GM19193 (cell line): ENCODE results near the gene CLK2.

Experiments
- POLR2A ChIP-seq: IDR thresholded peaks from 4 replicates; pipeline ENCODE4 v1.6.1; 2011; ENCODE audit not compliant: insufficient read depth, insufficient read length; ENCODE audit errors: extremely low read depth

CLK2 gene

DNA sequence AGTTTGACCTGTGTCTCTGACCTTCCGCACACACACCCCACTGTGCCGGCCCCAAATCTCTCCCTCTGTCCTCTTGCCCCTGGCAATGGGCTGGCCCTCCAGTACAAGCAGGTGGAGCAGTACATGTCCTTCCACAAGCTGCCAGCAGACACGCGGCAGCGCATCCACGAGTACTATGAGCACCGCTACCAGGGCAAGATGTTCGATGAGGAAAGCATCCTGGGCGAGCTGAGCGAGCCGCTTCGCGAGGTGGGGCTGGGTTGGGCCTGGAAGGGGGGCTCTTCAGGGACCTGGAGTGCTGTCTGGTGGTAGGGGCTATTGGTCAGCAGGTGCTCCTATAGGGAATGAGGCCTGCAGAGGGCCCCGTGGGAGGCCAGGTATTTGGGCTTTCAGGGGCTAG is 11.8 kb upstream of the CLK2 start:
- no peak for TF ChIP-seq POLR2A

DNA sequence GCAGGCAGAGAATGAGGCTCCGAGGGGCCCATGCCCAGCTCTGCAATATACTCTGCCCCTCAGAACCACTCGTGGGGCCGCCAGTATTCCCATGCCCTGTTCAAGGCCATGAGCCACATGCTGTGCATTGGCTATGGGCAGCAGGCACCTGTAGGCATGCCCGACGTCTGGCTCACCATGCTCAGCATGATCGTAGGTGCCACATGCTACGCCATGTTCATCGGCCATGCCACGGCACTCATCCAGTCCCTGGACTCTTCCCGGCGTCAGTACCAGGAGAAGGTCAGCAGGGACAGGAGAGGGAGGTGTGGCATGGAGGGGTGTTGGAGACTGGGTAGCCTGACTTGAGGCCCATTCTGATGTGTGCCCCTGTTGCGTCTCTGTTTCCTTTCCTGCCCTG is 11.2 kb upstream of the CLK2 start:
- no peak for TF ChIP-seq POLR2A

- TF ChIP-seq POLR2A: no peak
Measured at GRCh38 chr1:155282488-155283091, 9.3 kb upstream of the CLK2 start.

GRCh38 chr1:155279268-155279667 is 6.0 kb upstream of the CLK2 start:
- TF ChIP-seq POLR2A: no peak

DNA sequence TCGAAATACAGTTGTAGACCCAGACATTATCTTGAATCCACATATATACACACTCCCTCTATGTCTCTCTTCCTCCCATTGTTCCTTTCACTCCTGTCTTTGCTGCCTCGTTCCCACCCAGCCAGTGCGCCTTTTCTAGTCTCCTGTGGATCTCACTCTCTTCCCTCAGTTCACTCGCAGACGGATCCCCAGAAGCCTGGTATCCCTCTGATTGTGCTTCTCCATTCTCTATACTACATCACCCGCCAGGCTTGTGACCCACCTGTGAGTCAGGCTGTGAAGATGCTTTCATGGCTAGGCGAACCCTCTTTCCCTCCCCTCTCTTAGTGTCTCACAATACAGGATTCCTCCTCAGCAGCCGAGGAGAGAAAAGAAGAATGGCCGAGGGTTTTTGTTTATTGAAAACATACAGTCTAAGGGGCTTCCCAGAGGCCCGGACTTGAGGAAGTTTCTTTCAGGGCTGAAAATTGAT is 5.4 kb upstream of the CLK2 start:
- TF ChIP-seq POLR2A: no peak

- TF ChIP-seq POLR2A: no peak
Measured at GRCh38 chr1:155277902-155278688, 4.8 kb upstream of the CLK2 start.

GRCh38 chr1:155277070-155277901 is 4.0 kb upstream of the CLK2 start, which contains the start of gene HCN3:
HCN3 (plus strand) TSS chr1:155277463; CDS start chr1:155277591, 128 bp downstream.
- TF ChIP-seq POLR2A: no peak

DNA sequence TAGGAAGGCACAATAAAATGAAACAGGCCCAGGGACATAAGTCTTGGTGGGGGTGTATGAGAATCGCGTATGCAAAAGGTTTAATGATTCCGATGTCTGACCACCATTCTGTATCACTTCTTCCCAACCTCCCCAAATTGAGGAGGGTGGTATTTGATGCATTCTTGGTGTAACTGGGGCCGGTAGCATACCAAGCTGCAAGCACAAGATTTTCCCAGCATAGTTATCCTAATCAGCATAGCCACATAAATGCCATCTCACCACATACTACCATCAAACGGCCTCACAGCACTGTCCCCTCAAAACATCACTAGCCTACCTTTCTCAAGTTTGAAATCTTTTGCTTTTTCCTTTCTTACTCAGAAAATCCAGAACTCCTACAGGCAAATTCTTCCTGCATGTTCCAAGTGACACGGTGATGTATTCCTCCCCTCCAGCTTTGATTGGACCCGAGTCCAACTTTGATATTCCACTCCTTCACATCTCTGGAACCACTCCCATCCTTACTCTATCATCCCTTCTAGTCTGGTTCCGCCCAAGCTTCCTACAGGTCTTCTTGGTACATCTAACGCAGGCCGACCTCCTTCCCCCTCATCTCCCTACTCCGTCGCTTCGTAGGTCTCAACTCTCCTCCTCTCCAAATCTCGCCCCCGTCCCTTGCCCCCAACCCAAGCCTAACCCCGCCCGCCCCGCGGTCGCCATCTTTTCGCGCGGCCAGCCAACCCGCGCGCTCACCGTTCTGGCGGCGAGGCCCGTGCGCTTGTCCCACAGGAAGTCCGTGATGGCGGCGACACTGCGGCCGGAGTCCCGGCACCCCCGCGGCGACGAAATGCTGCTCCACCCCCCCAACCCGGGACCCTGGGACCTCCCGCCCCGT is 600 bp downstream of the CLK2 start:
- no peak for TF ChIP-seq POLR2A

DNA sequence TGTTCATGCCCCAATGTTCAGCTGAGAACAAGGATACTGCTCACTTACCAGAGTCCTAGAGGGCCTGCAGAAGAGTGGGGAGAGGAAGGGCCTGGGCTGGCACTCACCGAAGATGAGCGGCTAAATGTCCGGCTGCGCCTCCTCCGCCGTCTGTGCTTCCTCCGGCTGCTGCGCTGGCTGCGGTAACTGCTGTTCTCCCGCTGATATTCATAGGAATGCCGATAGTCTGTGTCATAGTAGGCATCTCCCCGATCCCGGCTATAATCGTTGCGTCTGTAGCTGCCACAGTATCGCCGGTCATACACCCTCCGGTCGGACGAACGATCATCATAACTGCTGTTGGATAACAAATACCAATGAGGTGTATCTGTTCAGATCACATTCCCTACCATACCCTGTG is 3.9 kb downstream of the CLK2 start:
- no peak for TF ChIP-seq POLR2A

DNA sequence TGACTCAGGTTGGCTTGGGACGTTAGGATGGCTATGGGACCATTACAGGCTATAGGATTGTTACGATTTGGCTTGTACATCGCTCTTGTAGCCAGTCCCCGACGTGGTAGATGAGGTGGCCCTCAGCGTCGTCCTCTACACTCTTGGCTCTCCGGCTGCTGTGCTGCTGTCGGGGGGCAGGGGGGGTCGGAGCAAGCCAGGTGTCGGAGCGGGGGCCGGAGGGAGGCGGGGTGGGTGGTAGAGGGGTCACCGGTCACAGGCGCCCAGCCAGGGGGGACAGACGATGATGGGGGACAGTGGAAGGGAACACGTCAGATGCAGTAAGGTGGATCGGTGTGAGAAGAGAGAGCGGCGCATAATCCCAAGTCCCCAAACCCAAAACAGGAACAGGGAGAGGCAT is 4.7 kb downstream of the CLK2 start:
- no peak for TF ChIP-seq POLR2A

DNA sequence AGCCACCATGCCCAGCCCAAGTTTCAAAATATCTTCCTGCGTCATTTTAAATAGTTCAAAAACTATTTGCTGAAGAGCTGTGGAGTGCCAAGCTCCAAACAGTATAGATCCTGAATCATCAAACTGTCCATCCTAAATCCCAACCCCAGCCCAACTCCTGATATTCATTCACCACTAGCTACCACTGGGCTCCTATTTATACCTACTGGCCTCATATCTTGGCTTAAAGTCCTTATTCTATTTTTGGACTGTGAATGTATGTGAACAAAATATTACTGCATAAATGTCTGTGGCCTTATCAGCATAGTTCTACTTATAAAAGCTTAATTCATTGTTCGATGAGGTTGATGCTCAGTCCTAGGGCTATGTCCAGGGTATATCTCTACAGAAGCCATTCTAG is 5.9 kb downstream of the CLK2 start:
- TF ChIP-seq POLR2A: no peak

DNA sequence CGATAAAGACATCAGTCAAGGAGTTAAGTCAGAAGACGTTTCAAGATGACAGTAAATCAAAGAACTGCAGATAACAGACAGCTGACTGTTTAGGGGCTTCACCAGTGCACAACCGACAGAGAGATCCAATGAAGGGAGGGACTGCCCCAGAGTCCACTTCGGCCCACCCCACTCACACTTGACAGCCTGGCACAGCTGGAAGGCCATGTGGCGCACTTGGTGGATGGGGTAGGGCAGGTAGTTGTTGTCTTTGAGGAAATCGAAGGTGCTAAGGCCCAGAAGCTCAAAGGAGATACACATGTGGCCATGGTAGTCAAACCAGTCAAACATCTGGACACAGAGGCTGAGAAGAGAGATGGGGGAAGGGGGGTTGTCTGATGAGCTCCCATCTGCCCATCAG is 6.8 kb downstream of the CLK2 start:
- no peak for TF ChIP-seq POLR2A

DNA sequence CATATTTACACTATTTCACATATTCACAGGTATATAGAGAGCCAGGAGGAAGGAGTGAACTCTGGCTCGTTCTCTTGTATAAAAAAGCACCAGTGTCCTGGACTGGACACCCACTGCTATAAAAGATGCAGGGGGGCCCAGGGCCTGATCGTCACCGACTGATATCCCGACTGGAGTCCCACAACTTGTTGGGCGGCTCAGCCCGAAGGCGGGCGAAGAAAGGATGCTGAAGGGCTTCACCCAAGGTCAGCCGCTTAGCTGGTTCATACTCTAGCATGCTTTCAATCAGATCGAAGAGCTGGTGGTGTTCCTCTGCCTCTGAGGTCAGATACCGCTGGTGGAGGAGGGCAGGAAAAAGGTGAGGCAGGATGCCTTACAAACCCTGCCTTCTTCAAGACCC is 10.2 kb downstream of the CLK2 start:
- no peak for TF ChIP-seq POLR2A

- peak; percentile 88 for TF ChIP-seq POLR2A
Measured at GRCh38 chr1:155261852-155262673, 11.2 kb downstream of the CLK2 start, which contains the start of gene SCAMP3. SCAMP3 (minus strand) TSS chr1:155262360; CDS start chr1:155262151, 209 bp downstream.

DNA sequence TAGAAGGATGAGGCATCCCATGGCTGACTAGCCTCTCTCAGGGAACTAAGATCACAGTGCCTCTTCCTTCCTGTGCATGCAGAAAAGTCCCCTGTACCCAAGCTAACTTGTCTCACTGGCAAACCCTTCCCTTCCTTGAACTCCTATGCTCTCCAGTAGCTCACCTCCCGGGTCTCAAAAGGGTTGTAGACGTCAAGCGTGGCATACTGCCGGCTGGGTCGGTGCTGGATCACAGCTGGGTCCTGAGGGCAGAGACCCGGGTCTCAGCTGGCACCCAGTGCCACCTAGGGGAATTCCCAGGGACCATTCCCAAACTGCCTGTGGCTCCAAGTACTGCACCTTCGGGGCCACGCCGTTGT is 11.8 kb downstream of the CLK2 start:
- no peak for TF ChIP-seq POLR2A
